Measurements from ENCODE around the gene ZNF490.
"Not testable (repeated sequence)": the region's sequence is repeated elsewhere in the genome, so short reads cannot be mapped to it uniquely, and the experiment has no call there.

- not testable (repeated sequence) for TF ChIP-seq EZH2phosphoT487 (IDR thresholded peaks at IDR 0.05; ENCODE audit: low read depth, severe bottlenecking, unreplicated experiment); CTCF (IDR thresholded peaks at IDR 0.05; ENCODE audit: poor library complexity); EZH2 (IDR thresholded peaks at IDR 0.05; ENCODE audit: borderline replicate concordance)
Observed at GRCh38 chr19:12621253-12622024, 10.8 kb upstream of the ZNF490 start.

Measured in hepatocyte (in vitro differentiated cells).